ENCODE data around the gene CAVIN1.
"Not testable (repeated sequence)": the region's sequence is repeated elsewhere in the genome, so short reads cannot be mapped to it uniquely, and the experiment has no call there.

CAVIN1 gene

GRCh38 chr17:42362245-42362961 lies 60.7 kb downstream of the CAVIN1 start:
- in situ Hi-C loops (cut with MboI; ENCODE audit: low pct_unique_long_range_greater_than_20kb, low sequenced_read_pairs): no loop called here
- DNase-seq: no peak

GRCh38 chr17:42361781-42362186 lies 61.3 kb downstream of the CAVIN1 start:
- DNase-seq: no peak
- in situ Hi-C loops (cut with MboI; ENCODE audit: low pct_unique_long_range_greater_than_20kb, low sequenced_read_pairs): no loop called here

DNA sequence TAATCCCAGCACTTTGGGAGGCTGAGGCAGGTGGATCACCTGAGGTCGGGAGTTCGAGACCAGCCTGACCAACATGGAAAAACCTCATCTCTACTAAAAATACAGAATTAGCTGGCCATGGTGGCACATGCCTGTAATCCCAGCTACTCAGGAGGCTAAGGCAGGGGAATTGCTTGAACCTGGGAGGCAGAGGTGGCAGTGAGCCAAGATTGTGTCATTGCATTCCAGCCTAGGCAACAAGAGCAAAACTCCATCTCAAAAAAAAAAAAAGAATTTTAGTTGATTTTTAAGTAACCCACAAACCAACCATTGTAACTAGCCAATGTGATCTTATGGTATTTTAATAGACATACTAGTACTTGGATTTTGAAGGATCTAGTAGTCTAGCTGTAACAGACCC lies 62.7 kb downstream of the CAVIN1 start:
- DNase-seq; in situ Hi-C loops (cut with MboI; ENCODE audit: low pct_unique_long_range_greater_than_20kb, low sequenced_read_pairs): not testable (repeated sequence)

DNA sequence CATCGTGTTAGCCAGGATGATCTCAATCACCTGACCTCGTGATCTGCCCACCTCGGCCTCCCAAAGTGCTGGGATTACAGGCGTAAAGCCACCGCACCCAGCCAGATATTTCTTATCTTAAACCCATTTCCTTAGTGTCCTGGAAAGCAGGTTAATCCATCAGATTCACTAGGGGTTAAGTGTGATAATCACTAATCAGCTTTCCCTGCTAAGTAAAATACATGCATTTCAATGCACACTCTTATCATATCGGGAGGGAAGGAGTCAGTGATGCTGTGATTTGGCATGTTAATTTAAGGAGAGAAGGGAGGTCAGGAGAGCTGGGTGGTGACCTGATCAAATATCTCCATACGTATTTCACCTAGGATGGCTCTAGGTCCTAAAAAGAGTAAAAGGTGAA lies 63.9 kb downstream of the CAVIN1 start:
- in situ Hi-C loops (cut with MboI; ENCODE audit: low pct_unique_long_range_greater_than_20kb, low sequenced_read_pairs): no loop called here
- DNase-seq: no peak

GRCh38 chr17:42358434-42358833 lies 64.6 kb downstream of the CAVIN1 start:
- in situ Hi-C loops (cut with MboI; ENCODE audit: low pct_unique_long_range_greater_than_20kb, low sequenced_read_pairs): no loop called here

GRCh38 chr17:42354956-42355843 lies 67.9 kb downstream of the CAVIN1 start:
- in situ Hi-C loops (cut with MboI; ENCODE audit: low pct_unique_long_range_greater_than_20kb, low sequenced_read_pairs): no loop called here
- DNase-seq: no peak

More at GRCh38 chr17:42358434-42358833, 64.6 kb downstream of the CAVIN1 start:
- no peak for DNase-seq

Data from KBM-7 (cell line).